HG03060 (cell line): ENCODE data around the gene ZSWIM6.

ENCODE experiments used
- ATAC-seq: cut with Tn5 transposase; IDR thresholded peaks from one replicate; pipeline ENCODE4 v1.9.1; 2021; ENCODE audit warnings: low read depth, moderate number of reproducible peaks; ENCODE audit not compliant: unreplicated experiment

The ZSWIM6 gene

DNA sequence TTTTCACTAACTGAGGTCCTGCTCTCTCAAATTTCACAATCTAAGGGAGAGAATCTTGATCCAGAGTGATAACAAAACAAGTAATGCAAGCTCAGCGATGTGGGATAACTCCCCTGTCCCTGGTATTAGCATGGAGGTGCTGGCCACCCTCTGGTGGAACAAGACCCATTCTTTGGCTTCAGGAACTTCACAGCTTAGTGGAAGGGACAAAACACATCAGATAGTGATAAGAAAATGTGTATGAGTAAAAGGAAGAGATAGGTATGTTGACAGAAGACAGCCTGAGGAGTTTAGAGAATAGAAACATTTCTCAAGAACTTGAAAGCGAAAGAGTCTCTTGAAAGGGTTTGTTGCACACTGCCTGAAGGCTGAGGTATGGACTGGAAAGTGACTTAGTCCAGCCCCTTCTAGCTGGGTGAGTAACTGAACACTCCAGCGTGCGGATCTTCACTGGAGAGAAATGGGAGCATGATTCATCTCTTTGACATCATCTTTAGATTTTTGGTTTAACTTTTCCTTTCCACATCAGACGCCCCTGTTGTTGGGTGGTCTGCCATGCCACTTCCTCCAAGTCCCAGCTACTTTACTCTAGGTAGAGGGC lies 25.4 kb upstream of the ZSWIM6 start:
- ATAC-seq: no peak

DNA sequence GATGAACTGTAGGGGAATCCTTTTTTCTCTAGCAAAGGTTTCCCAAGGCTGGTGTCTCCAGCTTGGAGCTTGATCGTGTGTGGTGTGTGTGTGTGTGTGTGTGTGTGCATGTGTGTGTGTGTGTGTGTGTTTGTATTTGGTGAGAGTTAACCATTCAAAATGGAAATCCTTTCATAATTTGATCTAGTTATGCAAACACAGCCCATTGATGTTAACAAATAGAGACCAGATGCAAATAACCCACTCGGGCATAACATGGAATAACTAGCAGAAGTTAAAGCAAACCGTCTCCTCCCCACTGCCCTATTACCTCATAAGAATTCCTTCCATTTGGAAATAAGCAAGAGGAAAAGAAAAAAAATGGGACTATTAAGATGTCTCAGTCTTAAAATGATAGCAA lies 24.9 kb upstream of the ZSWIM6 start:
- ATAC-seq: no peak

DNA sequence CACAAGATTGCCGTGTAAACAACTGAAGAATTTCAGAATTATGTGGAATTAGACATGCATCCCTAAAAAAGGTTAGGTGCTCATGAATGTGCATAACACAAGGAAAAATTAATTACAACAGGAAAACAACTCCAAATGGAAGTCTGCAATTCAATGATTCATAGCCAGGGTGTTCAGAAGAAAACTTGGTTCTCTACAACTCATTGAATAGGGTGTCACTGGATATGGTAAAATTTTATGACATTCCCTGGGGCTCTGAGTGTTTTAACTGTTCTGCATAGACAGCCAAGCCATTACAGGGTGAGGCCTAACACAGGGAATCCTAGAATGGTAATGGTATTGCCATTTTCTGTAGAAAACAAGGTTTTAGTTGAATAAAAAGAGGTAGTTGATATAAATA lies 24.4 kb upstream of the ZSWIM6 start:
- no peak for ATAC-seq

DNA sequence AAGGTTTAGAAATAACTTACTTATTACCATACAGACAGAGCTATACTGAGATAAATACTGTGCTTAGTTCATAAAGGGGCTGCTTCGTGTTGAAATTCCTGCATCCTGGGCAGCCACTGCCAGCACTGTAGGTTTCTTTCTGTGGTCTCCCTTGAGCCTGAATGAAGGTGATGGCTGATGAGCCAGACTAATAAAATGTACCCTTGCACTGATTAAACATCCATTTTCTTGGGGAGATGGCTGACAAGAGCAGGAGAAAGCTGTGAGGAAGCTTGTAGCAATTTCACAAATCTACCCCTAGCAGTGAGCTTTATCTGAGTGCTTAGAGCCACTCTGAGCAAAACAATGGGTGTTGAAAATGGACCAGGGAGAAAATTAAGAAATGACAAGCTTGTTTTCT lies 23.3 kb upstream of the ZSWIM6 start:
- no peak for ATAC-seq

DNA sequence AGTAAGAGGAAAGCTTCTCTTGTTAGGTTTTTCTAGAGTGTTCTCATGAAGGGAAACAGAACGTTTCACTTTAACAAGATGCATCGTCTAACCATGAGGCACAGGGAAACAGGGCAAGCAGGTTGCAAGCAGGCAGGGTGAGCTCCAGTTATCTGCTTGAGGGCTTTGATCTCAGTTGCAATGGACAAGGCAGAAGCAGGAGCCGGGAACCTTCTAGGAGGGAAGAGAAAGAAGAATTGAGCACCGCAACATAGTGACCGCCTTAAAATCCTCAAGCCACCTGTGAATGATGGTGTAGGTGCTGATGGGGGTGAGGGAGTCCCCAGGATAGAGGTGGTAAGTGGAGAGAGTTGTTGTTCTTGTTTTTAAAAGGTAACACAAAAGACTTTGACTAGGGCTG lies 22.9 kb upstream of the ZSWIM6 start:
- ATAC-seq: no peak

DNA sequence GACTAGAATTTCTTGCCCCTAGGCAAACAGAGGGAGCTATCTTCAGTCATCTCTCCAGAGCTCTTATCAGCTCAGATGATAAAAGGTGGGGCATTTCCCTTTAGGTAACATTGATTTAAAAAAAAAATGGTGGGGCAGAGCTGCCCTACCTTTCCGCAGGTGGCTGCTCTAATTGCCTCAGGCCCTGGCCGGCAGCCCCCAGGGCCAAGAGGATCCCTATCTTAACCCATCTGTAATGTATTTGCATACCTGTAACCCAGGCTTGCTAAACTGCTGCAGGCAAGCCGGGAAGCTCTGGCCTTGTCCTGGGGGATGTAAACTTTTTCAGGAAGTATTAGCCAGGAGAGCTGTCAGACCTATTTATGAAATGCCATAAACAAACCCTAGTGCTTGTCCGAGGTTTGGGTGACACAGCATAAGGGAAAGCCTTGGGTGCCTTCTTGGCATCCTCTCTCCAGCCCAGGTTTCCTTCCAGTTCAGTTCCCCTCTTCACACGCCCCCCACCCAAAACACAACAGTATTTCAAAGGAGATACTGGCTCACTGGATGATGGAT lies 20.9 kb upstream of the ZSWIM6 start:
- no peak for ATAC-seq

DNA sequence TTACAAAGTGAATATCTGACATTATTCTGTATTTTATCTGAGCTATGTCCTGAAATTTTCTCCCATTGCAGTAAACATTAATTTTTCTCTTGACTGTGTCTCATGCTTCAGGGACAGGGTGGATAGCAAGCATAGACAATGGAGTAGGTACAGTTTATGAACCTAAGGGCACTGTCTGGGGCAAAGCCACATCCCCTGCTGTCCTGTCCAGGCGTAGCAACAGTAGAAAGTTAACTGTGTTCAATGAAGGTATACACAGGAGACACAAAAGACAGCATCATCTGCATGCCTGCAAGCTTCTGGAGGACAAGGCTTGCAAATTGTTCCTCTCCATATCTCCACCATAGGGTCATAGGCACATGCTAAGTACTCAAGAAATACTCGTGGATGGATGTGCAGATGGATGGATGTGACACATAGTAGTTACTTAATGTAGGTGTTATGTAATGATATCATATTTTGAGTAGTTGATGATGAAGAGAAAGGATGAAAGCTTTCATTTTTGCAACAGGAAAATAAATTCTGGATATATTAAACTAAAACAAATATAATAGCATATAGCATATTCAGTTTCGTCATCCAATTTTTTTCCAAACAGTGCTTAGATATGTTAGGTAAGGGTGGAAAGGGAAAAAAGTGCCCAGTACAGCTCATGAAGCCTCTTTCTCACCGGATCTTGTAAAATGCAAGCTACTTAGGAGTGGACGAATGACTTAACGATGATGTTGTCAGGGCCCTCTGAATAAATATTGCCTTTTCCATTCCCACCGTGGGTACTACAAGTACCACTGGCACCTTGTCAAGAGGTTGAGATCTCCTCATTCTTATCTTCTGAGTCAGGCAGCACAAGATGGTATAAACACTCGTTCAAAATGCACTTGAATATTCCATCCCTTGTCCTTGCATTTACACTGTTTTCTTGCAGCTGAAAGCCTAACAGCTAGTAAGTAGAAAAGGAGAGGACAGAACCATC lies 19.9 kb upstream of the ZSWIM6 start:
- no peak for ATAC-seq

DNA sequence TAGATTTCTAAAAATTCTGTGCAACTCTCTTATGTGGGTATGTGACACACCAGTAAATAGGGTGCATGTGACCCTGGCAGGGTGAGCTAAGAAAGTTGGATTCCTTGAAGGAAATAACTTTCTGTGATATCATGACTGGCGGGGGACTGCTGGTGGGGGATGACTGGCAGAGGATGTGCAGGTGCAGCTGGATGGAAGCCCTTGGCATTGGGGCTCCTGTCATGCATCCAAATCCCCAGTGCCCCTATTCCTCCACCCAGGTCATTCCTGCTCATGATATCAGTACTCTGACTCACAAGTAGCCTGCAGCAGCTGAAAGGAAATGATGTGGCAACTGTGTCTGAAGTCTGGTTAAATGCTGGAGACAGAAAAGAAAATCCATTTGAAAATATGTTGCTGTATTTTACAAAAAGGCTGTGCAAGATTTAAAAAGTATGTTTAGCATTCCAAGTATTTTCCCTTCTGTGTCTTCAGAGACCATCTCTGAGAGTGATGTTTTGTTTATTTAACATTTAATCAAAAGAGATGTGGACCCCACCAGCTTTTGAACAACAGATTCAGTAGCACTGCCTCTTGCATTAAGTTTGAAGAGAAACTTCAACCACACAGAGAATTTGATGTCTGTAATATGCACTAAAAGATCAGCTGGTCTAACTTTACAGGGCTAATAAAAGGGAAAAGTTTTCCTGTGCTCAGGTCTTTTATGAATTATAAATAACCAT lies 17.9 kb upstream of the ZSWIM6 start:
- ATAC-seq: no peak

DNA sequence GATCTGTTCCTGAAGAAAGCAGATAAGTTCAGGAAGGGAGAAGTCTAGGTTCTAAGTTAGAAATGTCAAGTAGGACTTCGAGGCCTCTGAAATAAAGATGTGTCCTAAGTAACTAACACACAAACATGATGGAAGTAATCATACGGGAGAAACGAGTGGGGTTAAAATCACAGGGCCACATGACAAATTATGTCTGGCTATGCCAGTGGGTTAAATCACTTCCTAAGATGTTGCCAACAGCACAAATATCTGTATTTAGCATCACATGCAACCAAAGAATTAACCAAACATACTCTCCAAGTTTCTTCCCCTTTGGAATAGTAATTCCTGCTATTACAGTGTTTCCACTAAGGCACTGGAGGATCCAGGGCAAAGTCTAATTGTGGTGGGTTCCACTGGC lies 13.7 kb upstream of the ZSWIM6 start:
- ATAC-seq: no peak

DNA sequence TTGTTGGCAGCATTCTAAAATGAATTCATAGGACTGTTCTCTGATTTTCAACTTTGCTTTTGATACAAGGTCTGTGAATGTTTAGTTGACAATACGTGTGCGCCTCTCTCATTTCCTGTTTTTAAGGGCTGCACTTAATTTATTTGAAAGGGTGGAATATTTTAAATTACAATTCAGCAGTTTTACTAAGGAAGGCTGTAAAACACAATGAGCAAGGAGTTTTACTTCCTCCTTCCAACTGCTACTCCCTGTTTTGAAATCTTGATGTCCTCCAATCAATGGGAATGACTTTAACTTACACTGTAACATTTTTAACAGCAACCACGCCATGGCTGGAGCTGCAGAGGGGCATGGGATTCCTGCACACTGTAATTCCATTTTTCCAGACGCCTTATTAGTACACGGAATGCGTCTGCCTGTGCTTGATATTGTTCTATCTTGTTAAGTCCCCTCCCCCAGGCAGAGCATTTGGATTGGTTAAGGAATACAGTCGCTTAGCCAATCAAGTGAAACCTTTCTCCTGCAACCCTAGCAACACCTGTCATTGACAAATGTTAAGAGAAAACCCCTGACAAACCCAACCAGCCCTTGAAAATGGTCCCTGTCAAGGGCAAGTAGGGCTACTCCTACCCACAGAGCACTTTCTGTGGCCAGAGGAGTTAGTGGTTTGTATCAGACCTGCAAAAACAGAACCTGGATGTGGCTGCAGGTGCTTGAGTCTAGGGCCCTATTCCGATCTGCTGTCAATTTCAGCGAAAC lies 12.5 kb upstream of the ZSWIM6 start:
- peak; percentile 96 for ATAC-seq

DNA sequence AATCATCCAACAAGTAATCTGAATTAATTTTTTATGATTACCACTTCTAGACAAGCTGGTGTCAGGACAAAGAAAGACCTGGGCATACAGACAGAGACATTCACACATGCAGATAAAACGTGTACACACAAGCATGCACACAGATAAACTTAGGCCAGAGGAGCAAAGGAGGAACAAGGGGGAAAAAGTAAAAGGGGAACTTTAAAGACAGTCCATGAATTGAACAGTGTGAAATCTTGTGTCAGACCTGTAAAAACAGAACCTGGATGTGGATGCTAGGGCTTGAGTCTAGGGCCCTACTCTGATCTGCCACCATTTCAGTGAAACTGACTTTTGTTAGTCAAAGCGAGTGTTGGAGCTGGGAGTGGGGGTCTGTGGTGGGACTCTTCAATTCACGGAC lies 11.2 kb upstream of the ZSWIM6 start:
- no peak for ATAC-seq

DNA sequence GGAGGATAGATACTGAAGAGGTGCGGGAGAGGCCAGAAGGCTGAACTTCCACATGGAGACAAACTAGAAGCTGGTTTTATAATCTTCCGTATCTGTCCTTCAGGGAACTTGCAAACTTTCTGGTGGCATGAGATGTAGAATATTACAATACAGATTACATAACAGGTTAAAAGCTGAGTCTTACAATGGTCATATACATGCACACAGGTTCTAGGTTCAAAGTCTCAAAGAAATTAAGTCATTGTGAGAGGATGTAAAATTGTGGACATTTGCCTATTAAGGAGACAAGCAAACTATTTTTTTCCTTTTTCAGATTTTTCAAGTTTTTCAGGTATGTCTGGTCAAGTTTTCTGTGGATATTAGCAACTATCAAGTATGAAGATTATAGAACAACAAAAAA lies 10.4 kb upstream of the ZSWIM6 start:
- no peak for ATAC-seq

DNA sequence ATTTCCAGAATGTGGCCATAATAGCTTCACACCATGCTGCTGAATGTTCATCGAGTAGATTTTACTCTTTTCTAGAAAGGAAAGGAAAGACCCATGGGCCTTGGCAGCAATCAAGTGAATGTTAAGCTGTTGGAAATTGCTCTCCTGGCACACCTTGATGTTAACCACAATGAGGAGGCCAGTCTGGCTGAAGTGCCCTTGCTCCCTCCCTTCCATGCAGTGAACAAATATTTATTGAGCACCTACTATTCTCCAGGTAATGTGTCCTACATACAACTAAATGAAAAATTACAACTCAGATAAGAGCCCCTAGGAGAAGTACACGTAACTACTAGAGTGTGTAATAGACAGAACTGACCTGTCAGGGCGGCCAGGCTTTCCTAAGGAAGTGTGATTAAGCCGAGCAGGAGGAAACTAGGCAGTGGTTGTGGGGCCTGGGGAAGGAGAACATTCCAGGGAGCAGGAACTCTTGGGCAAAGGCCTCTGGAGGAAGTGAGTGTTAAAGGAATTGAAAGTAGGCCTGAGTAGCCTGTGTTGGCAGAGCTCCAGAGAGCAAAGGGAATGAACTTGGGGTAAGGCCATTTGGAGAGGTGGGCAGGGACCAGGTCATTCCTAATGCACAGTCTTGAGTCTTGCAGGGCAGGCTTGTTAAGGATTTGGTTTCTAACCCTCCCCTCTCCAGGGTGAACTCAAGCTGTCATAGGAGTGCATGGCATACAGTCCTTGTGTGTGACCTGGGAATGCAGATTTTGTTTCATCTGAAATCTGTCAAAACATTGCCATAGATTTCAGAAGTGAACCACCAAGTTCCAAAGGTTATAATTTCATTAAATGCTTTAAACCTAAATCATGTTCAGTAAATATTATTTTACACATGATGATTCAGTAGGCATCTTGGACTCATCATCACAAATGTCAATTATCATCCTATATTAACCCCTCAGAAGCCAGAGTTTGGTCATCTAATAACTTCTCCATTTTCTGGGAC lies 9.0 kb upstream of the ZSWIM6 start:
- no peak for ATAC-seq

DNA sequence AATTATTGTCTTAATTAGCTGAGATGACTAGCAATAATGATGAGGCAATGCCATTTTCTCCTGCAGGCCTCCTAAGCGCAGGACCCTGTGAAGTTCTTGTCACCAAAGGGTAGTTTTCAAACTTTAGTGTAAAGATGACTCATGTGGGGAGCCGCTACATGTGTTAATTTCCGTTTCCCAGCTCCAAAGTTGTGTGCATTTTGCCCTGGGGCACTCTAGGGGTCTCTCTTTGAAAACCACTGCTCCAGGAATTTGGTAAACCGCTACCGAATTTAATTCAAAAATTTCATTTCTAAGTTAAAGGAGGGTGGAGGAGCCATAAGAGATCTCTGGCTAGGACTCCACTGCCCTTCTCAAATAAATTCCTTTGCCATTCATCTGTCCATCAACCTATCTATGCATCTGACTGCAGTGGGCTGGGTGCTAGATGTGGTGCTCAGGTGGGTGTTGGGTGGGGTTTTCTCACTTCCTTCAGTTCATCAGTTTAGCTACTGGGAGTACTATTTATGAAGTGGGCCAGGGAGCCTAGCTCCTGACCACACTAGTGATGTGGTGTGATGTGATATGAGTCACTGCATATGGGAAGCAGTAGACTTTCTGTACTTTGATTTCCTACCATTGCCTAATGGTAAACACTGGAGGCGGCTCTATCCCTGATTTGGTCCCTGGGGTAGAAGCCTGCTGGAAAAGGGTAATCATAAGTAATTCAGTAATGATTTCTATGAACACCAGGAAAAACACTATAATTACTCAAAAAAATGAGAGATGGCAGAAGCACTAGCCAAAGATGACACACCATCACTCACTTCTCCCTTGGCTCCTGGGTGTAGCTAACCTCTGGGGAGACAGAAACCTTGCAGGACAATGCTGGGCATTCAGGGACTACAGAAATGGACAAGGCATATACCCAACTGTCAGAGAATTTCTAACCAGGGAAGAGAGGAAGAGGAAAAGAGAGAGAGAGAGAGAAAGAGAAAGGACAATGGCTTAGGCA lies 4.0 kb upstream of the ZSWIM6 start:
- peak; percentile 30 for ATAC-seq

DNA sequence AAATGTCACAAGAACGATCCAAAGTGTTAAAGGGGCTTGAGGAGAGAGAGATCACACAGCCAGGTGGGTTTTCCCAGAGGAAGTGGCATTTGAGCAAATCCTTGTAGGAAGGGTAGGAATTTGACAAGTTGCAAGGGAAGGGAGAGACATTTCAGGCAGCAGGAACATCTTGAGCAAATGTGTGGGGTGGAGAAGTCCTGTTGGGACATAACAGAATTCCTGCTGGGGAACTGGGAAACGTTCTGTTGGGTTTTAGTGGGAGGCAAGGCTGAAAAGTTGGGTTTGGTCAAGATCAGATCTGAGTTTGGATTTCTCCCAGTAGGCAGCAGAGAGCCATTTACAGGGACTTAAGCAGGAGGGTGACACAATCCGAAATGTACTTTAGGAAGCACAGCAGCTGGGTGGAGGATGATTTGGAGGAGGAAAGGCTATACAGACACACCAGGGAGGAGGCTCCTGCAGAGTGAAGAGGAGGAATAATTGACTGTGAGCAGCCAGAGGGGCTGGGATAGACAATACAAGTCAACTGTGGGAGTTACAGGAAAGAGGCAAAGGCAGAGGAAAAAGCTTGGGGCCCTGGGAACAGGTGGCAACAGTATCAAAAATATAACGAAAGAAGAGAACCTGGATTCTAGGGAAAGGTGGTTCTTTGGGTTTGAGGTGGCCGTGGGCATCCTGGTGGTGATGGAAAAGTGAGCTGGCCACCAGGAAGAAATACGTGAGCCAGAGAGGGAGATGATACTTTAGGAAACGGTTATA lies 3.1 kb upstream of the ZSWIM6 start:
- no peak for ATAC-seq

DNA sequence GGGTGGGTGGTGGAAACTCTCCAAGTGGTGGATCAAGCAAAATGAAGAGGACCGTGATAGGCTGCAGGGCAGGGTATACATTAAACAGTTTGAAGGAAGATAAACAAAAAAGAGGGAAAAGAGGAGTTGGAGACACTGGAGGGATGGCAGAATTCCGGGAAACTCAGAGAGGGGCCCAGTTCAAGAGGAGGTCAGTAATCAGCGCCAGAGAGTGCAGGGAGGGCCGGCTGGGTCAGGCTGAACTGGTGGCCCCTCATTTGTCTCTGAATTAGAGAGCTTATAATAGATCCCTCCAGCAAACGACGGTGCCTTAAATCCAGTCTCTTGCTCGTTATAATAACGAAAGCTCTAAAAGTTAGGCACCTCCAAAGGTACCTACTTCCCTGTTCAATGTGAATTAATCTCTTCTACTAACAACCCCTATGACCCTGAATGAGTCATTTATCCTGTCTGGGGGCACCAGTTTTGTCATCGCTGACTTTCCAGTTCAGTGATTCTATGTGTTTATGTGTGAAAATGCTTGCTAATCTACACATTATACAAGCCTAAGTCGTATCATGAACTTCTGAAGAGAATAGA lies 2.4 kb upstream of the ZSWIM6 start:
- no peak for ATAC-seq

DNA sequence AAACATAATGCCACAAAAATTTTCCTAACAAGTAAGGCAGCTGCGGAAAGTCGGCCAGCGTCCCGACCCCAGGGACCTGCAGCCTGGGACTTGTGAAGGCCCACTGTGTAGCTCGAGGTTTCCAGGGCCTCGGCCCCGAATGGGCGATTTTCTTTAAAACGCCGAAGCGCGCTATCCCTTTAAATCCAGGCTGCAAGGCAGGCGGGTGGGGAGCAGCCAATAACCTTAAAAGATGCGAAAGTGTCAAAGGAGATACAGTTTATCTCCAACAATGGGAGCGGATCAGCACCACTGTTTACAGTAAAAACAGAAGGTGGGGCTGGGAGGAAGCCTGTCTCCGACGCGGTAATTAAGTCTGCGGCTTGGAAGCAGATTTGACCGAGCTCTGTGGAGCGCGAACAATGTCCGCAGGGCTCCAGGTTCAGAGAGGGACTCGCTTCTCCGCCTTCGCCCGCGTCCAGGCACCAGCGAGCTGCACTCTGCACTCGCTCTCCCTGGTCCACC lies 1.7 kb upstream of the ZSWIM6 start:
- no peak for ATAC-seq
